Chondrocyte (in vitro differentiated cells): ENCODE data around the gene DUSP9. TPM values are rescaled to one million over a fixed set of nuclear protein-coding genes. Genes with fewer than 3 reads are reported as not detected.
A peak's percentile ranks its signal among the peaks of the same experiment; 100 is the strongest.

Experiments
- DNase-seq: peaks from one replicate; pipeline ENCODE4 v3.0.0; 2021; ENCODE audit warnings: mixed read lengths, low spot score
- H3K27ac Mint-ChIP-seq: one replicate; pipeline ENCODE4 v1.8.0; 2021; ENCODE audit warnings: mild to moderate bottlenecking, moderate library complexity, mixed read lengths; ENCODE audit not compliant: unreplicated experiment
- H3K27me3 Mint-ChIP-seq: 2 replicates; pipeline ENCODE4 v1.8.0; 2021; ENCODE audit warnings: low read depth, mixed read lengths
- H3K36me3 Mint-ChIP-seq: 2 replicates; pipeline ENCODE4 v1.8.0; 2021; ENCODE audit warnings: low read depth, mixed read lengths
- H3K4me1 Mint-ChIP-seq: 2 replicates; pipeline ENCODE4 v1.8.0; 2021; ENCODE audit warnings: low read depth, mild to moderate bottlenecking, mixed read lengths
- H3K4me3 Mint-ChIP-seq: one replicate; pipeline ENCODE4 v1.8.0; 2021; ENCODE audit warnings: mild to moderate bottlenecking, moderate library complexity, mixed read lengths; ENCODE audit not compliant: unreplicated experiment
- H3K9me3 Mint-ChIP-seq: 2 replicates; pipeline ENCODE4 v1.8.0; 2021; ENCODE audit warnings: low read depth, mixed read lengths
- total RNA-seq: library from RNA; stranded (reverse); gene quantifications from 3 replicates; pipeline ENCODE4 v1.2.1, GENCODE V29; 2021
- TF ChIP-seq, protein P1 (sequence below): fragments of 200-600 bp; sonication (generic); IDR thresholded peaks from 2 replicates; pipeline ENCODE4 v1.5.0; 2021; ENCODE audit warnings: antibody characterized with exemption, mild to moderate bottlenecking, moderate library complexity

DUSP9 gene
- total RNA-seq, 1 donor from 2014 or later, result not detected

DNA sequence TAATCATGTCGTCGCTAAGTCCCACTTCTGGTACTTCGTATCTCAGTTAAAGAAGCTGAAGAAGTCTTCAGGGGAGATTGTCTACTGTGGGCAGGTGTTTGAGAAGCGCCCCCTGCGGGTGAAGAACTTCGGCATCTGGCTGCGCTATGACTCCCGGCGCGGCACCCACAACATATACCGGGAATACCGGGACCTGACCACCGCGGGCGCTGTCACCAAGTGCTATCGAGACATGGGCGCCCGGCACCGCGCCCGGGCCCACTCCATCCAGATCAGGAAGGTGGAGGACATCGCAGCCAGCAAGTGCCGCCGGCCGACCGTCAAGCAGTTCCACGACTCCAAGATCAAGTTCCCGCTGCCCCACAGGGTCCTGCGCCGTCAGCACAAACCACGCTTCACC, 15.3 kb downstream of the DUSP9 start:
- TF ChIP-seq, protein P1, sequence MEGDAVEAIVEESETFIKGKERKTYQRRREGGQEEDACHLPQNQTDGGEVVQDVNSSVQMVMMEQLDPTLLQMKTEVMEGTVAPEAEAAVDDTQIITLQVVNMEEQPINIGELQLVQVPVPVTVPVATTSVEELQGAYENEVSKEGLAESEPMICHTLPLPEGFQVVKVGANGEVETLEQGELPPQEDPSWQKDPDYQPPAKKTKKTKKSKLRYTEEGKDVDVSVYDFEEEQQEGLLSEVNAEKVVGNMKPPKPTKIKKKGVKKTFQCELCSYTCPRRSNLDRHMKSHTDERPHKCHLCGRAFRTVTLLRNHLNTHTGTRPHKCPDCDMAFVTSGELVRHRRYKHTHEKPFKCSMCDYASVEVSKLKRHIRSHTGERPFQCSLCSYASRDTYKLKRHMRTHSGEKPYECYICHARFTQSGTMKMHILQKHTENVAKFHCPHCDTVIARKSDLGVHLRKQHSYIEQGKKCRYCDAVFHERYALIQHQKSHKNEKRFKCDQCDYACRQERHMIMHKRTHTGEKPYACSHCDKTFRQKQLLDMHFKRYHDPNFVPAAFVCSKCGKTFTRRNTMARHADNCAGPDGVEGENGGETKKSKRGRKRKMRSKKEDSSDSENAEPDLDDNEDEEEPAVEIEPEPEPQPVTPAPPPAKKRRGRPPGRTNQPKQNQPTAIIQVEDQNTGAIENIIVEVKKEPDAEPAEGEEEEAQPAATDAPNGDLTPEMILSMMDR, result peak; percentile 74
- Mint-ChIP-seq H3K4me3 (peak overlapping the region; percentile 45), H3K4me1 (no peaks in the 10 kb centered on the region), H3K36me3 (peaks cover 3% of the 10 kb centered on the region), H3K27ac (no peak overlapping the region), H3K9me3 (peaks cover 16% of the 10 kb centered on the region), H3K27me3 (peaks cover 19% of the 10 kb centered on the region)
- DNase-seq, result peak; percentile 82

DNA sequence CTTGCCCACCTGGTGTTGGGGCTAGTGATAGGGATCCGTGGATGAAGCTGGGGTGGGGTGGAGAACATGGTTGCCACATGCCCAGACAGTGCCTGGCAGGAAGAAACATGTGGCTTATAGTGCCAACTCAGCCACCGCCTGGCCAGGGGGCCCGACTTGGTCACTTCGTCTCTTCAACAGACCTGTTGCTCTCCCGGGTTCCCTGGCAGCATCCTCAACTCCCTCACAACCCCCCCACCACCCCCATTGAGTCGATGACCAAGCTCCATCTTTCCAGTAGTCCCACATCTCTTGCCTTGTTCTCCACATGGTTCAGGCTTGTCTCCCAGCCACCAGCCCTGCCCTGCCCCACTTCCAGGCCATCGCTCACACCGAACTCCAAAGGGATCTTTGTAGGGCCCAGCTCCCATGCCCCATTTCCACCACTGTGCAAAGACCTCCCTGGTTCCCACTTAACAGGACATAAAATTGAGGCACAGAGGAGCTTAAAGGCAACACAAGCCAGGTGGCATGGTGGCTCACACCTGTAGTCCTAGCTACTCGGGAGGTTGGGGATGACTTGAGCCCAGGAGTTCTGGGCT, 18.8 kb downstream of the DUSP9 start:
- H3K27me3 Mint-ChIP-seq, result peaks cover 21% of the 10 kb centered on the region

GRCh38 chrX:153667281-153667955, 20.4 kb downstream of the DUSP9 start:
- peak; percentile 76 for DNase-seq
- no peaks in the 10 kb centered on the region for H3K36me3 Mint-ChIP-seq
- H3K4me3 Mint-ChIP-seq, result peak overlapping the region; percentile 54
- no peak overlapping the region for H3K27ac Mint-ChIP-seq
- H3K27me3 Mint-ChIP-seq, result peaks cover 10% of the 10 kb centered on the region
- H3K9me3 Mint-ChIP-seq, result peaks cover 10% of the 10 kb centered on the region
- peaks cover 5% of the 10 kb centered on the region for H3K4me1 Mint-ChIP-seq
- TF ChIP-seq, protein P1, result no peak

More for the DNA sequence above, 18.8 kb downstream of the DUSP9 start:
- Mint-ChIP-seq H3K4me3 (no peak overlapping the region), H3K9me3 (peaks cover 10% of the 10 kb centered on the region), H3K27ac (no peak overlapping the region), H3K36me3 (no peaks in the 10 kb centered on the region), H3K4me1 (peaks cover 5% of the 10 kb centered on the region)
- DNase-seq, result peak; percentile 83
- TF ChIP-seq, protein P1, result no peak

- Mint-ChIP-seq H3K27ac (no peak overlapping the region), H3K27me3 (peaks cover 8% of the 10 kb centered on the region), H3K4me3 (peak overlapping the region; percentile 54), H3K4me1 (peaks cover 5% of the 10 kb centered on the region), H3K36me3 (no peaks in the 10 kb centered on the region), H3K9me3 (peaks cover 10% of the 10 kb centered on the region)
- TF ChIP-seq, protein P1, result peak; percentile 84
- DNase-seq, result peak; percentile 89
These were observed 21.0 kb downstream of the DUSP9 start for GRCh38 chrX:153667956-153668396.

DNA sequence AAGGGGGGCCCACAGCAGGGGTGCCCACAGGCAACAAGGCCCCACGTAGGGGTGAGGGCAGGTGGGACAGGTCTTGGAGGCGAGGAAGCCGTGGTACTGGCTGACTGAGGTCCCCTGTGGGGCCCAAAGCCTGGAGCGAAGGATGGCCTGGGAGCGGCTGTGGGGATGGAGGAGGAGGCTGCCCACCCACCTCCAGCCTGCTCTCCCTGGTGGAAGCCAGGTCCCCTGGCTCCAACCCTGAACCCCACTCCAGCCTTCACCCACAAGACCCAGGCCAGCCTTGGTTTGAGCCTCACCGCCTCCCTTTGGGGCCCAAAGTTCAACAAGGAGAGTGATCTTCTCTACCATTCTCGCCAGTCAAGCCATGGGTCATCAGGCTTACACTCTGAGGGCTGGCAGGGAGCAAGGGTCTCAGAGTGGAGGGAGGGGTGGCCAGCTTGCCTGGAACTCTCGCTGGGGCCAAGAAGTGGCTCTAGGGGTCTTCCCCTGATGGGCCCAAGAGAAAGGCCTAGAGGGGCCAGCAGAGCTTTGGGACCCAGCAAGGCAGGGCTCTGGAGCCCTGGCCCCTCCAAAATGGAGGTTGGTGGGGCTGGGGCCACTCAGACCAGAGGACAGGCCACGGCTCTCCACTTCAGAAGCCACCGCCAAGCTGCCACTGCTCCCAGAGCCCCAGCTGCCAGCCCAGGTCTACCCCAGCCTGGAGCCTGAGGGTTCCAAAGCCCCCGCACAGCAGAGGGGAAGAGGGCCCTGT, 21.6 kb downstream of the DUSP9 start:
- TF ChIP-seq, protein P1, result no peak
- DNase-seq, result peak; percentile 66
- Mint-ChIP-seq H3K9me3 (peaks cover 10% of the 10 kb centered on the region), H3K36me3 (no peaks in the 10 kb centered on the region), H3K4me3 (no peak overlapping the region), H3K27ac (no peak overlapping the region), H3K27me3 (peaks cover 10% of the 10 kb centered on the region), H3K4me1 (peaks cover 7% of the 10 kb centered on the region)
